Endothelial cell of hepatic sinusoid (primary cell): Measurements from ENCODE around the gene IQCM.

Source experiments
- in situ Hi-C: cut with HindIII; loops from 2 replicates; pipeline ENCODE4 v1.10.0; 2017; ENCODE audit warnings: low sequenced_read_pairs

The IQCM gene

GRCh38 chr4:149781150-149781549 is 34.5 kb downstream of the IQCM start:
- in situ Hi-C loops = no loop called here

- in situ Hi-C loops = no loop called here
Observed at GRCh38 chr4:149768477-149768876, 47.2 kb downstream of the IQCM start.

- in situ Hi-C loops = no loop called here
Observed at GRCh38 chr4:149766135-149766534, 49.5 kb downstream of the IQCM start.

- in situ Hi-C loops = no loop called here
Observed at GRCh38 chr4:149765630-149766029, 50.0 kb downstream of the IQCM start.

GRCh38 chr4:149755969-149756368 is 59.7 kb downstream of the IQCM start:
- in situ Hi-C loops = no loop called here

GRCh38 chr4:149754526-149754925 is 61.1 kb downstream of the IQCM start:
- in situ Hi-C loops = no loop called here

- in situ Hi-C loops = no loop called here
Observed at GRCh38 chr4:149752729-149753128, 62.9 kb downstream of the IQCM start.

GRCh38 chr4:149751174-149751573 is 64.5 kb downstream of the IQCM start:
- in situ Hi-C loops = no loop called here

- in situ Hi-C loops = no loop called here
Observed at GRCh38 chr4:149749784-149750183, 65.9 kb downstream of the IQCM start.

GRCh38 chr4:149747646-149748045 is 68.0 kb downstream of the IQCM start:
- in situ Hi-C loops = no loop called here

GRCh38 chr4:149746276-149746675 is 69.4 kb downstream of the IQCM start:
- in situ Hi-C loops = no loop called here

- in situ Hi-C loops = no loop called here
Observed at GRCh38 chr4:149741186-149741831, 74.3 kb downstream of the IQCM start.

GRCh38 chr4:149738156-149738555 is 77.5 kb downstream of the IQCM start:
- in situ Hi-C loops = loop anchor here (5.0 kb wide), 1 partner anchor 134 kb away; no protein-coding TSS in a partner anchor

GRCh38 chr4:149735796-149736195 is 79.8 kb downstream of the IQCM start:
- in situ Hi-C loops = loop anchor here (5.0 kb wide), 1 partner anchor 137 kb away; no protein-coding TSS in a partner anchor

GRCh38 chr4:149728444-149728843 is 87.2 kb downstream of the IQCM start:
- in situ Hi-C loops = no loop called here

- in situ Hi-C loops = no loop called here
Observed at GRCh38 chr4:149727663-149728062, 88.0 kb downstream of the IQCM start.

GRCh38 chr4:149723065-149723464 is 92.6 kb downstream of the IQCM start:
- in situ Hi-C loops = no loop called here

- in situ Hi-C loops = no loop called here
Observed at GRCh38 chr4:149719806-149720205, 95.8 kb downstream of the IQCM start.

- in situ Hi-C loops = no loop called here
Observed at GRCh38 chr4:149719357-149719756, 96.3 kb downstream of the IQCM start.

GRCh38 chr4:149718500-149718899 is 97.1 kb downstream of the IQCM start:
- in situ Hi-C loops = no loop called here

GRCh38 chr4:149716728-149717127 is 98.9 kb downstream of the IQCM start:
- in situ Hi-C loops = no loop called here

- in situ Hi-C loops = no loop called here
Observed at GRCh38 chr4:149715822-149716585, 99.6 kb downstream of the IQCM start.
